ENCODE results near the gene INVS. TPM values are rescaled to one million over a fixed set of nuclear protein-coding genes. Genes with fewer than 3 reads are reported as not detected.

INVS gene
- total RNA-seq, 1 donor from 2014 or later, result 25.6 TPM

- no peaks in the 10 kb centered on the region for H3K9me3 Mint-ChIP-seq
- H3K4me1 Mint-ChIP-seq, result peaks cover 9% of the 10 kb centered on the region
- no peaks in the 10 kb centered on the region for H3K27me3 Mint-ChIP-seq (ENCODE audit: low read depth)
- no peak for DNase-seq (ENCODE audit: low read depth, low spot score)
- H3K4me3 Mint-ChIP-seq, result no peak overlapping the region
- H3K36me3 Mint-ChIP-seq (ENCODE audit: low read depth), result no peaks in the 10 kb centered on the region
- no peak overlapping the region for H3K27ac Mint-ChIP-seq (ENCODE audit: unreplicated experiment)
- no peak for TF ChIP-seq CTCF (conservative IDR thresholded peaks at IDR 0.05)
Measured at GRCh38 chr9:100104314-100104713, 5.3 kb downstream of the INVS start.

DNA sequence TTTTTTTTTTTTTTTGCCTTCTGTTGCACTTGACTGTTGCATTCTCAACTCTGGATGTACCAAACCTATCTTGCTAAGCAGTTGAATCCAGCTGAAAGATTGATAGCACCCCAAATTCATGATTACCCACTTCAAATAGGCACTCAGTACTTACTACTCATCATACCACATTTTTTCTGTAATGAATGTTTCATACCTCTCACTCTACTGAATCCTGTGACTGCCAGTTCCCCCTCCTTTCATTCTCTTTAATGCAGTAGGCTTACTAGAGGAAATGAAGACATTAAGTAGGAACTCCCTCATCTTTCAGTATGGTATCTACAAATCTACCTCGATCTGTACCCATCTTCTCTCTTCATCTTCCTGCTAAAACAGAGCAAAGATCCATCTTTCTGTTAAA, 6.8 kb downstream of the INVS start:
- DNase-seq (ENCODE audit: low read depth, low spot score), result no peak
- Mint-ChIP-seq H3K36me3 (ENCODE audit: low read depth) (no peaks in the 10 kb centered on the region), H3K4me3 (no peak overlapping the region), H3K27me3 (ENCODE audit: low read depth) (no peaks in the 10 kb centered on the region), H3K9me3 (no peaks in the 10 kb centered on the region), H3K27ac (ENCODE audit: unreplicated experiment) (no peak overlapping the region), H3K4me1 (peaks cover under 1% of the 10 kb centered on the region)
- TF ChIP-seq CTCF (conservative IDR thresholded peaks at IDR 0.05), result no peak

GRCh38 chr9:100106616-100107015, 7.6 kb downstream of the INVS start:
- no peaks in the 10 kb centered on the region for H3K27me3 Mint-ChIP-seq (ENCODE audit: low read depth)
- no peak for TF ChIP-seq CTCF (conservative IDR thresholded peaks at IDR 0.05)
- no peak overlapping the region for H3K27ac Mint-ChIP-seq (ENCODE audit: unreplicated experiment)
- H3K9me3 Mint-ChIP-seq, result no peaks in the 10 kb centered on the region
- H3K4me3 Mint-ChIP-seq, result no peak overlapping the region
- DNase-seq (ENCODE audit: low read depth, low spot score), result no peak
- no peaks in the 10 kb centered on the region for H3K36me3 Mint-ChIP-seq (ENCODE audit: low read depth)
- H3K4me1 Mint-ChIP-seq, result peaks cover 7% of the 10 kb centered on the region

DNA sequence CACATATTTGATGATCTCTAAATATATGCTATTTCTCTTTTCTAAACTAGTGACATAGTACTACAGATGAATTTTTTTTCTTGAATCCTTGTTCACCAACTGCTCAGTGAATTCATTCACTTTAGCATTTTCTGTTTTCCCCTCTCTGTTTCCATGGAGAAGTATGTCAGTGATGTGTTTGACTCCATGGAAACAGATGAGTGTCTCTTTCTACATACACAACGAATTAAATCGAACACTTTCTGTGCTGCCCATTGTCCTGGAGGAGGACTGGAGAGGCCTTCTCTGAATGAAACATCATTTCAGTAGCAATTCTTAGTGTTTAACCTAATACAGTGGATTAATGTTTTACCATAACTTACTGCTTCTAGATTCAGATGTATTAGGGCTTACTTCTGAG, 9.5 kb downstream of the INVS start:
- peak overlapping the region; percentile 79 for H3K27ac Mint-ChIP-seq (ENCODE audit: unreplicated experiment)
- TF ChIP-seq CTCF (conservative IDR thresholded peaks at IDR 0.05), result no peak
- peaks cover 7% of the 10 kb centered on the region for H3K4me1 Mint-ChIP-seq
- H3K36me3 Mint-ChIP-seq (ENCODE audit: low read depth), result peaks cover 3% of the 10 kb centered on the region
- H3K9me3 Mint-ChIP-seq, result no peaks in the 10 kb centered on the region
- H3K27me3 Mint-ChIP-seq (ENCODE audit: low read depth), result no peaks in the 10 kb centered on the region
- no peak for DNase-seq (ENCODE audit: low read depth, low spot score)
- H3K4me3 Mint-ChIP-seq, result no peak overlapping the region

- Mint-ChIP-seq H3K27ac (ENCODE audit: unreplicated experiment) (peak overlapping the region; percentile 3), H3K4me3 (no peak overlapping the region), H3K4me1 (peaks cover 7% of the 10 kb centered on the region), H3K27me3 (ENCODE audit: low read depth) (no peaks in the 10 kb centered on the region), H3K36me3 (ENCODE audit: low read depth) (peaks cover 8% of the 10 kb centered on the region), H3K9me3 (no peaks in the 10 kb centered on the region)
- no peak for TF ChIP-seq CTCF (conservative IDR thresholded peaks at IDR 0.05)
- no peak for DNase-seq (ENCODE audit: low read depth, low spot score)
Measured at GRCh38 chr9:100111235-100111634, 12.2 kb downstream of the INVS start.

Data from neural crest cell (in vitro differentiated cells).